GM12864 (cell line): ENCODE measurements around the gene FTSJ3.
"Not testable (repeated sequence)": the region's sequence is repeated elsewhere in the genome, so short reads cannot be mapped to it uniquely, and the experiment has no call there.

ENCODE experiments used
- DNase-seq: peaks from one replicate; pipeline ENCODE4 v3.0.0-alpha.2; 2011; ENCODE audit warnings: low read depth
- H3K4me3 ChIP-seq: 2 replicates; pipeline ENCODE4 v1.5.1; 2011; ENCODE audit warnings: mild to moderate bottlenecking, low read depth, low read length, control low read depth
- CTCF ChIP-seq: IDR thresholded peaks from 2 replicates; pipeline ENCODE4 v1.5.1; 2011; ENCODE audit warnings: low read depth, mild to moderate bottlenecking, moderate library complexity, low read length, control low read depth, inconsistent platforms; ENCODE audit errors: missing control alignments

FTSJ3 gene, protein sequence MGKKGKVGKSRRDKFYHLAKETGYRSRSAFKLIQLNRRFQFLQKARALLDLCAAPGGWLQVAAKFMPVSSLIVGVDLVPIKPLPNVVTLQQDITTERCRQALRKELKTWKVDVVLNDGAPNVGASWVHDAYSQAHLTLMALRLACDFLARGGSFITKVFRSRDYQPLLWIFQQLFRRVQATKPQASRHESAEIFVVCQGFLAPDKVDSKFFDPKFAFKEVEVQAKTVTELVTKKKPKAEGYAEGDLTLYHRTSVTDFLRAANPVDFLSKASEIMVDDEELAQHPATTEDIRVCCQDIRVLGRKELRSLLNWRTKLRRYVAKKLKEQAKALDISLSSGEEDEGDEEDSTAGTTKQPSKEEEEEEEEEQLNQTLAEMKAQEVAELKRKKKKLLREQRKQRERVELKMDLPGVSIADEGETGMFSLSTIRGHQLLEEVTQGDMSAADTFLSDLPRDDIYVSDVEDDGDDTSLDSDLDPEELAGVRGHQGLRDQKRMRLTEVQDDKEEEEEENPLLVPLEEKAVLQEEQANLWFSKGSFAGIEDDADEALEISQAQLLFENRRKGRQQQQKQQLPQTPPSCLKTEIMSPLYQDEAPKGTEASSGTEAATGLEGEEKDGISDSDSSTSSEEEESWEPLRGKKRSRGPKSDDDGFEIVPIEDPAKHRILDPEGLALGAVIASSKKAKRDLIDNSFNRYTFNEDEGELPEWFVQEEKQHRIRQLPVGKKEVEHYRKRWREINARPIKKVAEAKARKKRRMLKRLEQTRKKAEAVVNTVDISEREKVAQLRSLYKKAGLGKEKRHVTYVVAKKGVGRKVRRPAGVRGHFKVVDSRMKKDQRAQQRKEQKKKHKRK

DNA sequence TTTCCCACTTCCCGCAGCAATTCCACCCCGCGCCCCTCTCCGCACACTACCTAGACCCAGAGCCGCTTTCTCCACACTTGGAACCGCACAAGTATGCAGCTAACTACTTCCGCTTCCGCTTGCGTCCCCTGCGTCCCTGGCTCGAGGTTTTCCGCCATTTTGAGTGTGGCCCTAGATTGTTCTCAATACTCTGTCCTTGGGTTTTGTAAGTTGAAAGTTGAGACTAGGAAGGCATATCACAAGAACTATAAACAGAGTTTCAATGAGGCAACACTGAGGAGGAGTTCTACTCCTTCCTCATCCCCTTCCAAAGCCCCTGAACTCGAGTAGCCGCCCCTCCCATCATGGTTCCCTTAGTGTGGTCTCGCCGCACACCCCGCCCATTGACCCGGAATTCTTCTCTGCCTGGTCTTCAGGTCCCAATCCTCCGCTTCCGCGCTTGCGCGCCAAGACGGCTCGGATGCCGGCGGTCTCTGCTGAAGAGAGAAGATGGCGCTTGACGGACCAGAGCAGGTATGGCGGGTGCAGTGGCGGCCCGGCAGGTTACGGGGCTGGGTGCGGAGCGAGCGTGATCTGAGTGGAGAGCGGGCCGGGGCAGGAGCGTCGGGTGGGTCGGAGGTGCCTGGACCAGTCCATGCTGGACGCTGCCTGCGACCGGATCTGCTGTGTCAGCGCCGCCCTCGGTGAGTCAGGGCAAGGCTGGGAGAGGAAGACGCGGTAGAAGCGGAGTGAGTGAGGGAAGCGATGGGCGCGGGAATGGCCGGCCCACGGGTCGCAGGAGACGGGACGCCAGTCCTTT is at the start of gene FTSJ3, which contains the start of gene PSMC5:
Gene FTSJ3, minus strand, starts transcription at position 662 of the 799 bp plus-strand sequence. CDS start 761 bp downstream, outside the sequence.
Gene PSMC5, plus strand, starts transcription at position 430 of the 799 bp plus-strand sequence. Its CDS starts 60 bp downstream, at position 490.
- H3K4me3 ChIP-seq: peak within 1 kb of the TSS; percentile 96
- TF ChIP-seq CTCF: peak; percentile 79
- peak; percentile 89 for DNase-seq

DNA sequence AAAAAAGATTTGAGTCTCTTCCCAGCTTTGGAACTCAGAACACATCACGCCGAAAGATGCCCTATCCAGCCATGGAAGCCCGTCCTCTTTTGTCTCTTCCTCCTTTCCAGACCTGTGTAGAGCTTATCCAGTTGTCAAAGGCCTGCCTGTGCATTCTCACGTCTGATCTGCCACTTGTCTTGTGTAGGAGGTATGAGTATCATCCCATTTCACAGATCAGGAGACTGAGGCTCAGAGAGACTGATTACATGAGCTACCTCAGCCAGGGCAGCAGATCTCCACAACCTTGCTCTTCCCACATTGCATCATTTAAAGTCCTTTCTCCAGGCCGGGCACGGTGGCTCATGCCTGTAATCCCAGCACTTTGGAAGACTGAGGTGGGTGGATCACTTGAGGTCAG is 47.2 kb upstream of the FTSJ3 start:
- H3K4me3 ChIP-seq: not testable (repeated sequence)

GRCh38 chr17:63874061-63874626 is 46.7 kb upstream of the FTSJ3 start:
- not testable (repeated sequence) for DNase-seq, H3K4me3 ChIP-seq
- TF ChIP-seq CTCF: peak; percentile 11

More for the DNA sequence above, 47.2 kb upstream of the FTSJ3 start:
- DNase-seq: not testable (repeated sequence)

GRCh38 chr17:63873577-63873976 is 46.1 kb upstream of the FTSJ3 start, which contains the start of gene CSH2:
Gene CSH2, minus strand, starts transcription at chr17:63873677. Its CDS starts 63 bp downstream, at chr17:63873614.
- H3K4me3 ChIP-seq, DNase-seq: not testable (repeated sequence)

DNA sequence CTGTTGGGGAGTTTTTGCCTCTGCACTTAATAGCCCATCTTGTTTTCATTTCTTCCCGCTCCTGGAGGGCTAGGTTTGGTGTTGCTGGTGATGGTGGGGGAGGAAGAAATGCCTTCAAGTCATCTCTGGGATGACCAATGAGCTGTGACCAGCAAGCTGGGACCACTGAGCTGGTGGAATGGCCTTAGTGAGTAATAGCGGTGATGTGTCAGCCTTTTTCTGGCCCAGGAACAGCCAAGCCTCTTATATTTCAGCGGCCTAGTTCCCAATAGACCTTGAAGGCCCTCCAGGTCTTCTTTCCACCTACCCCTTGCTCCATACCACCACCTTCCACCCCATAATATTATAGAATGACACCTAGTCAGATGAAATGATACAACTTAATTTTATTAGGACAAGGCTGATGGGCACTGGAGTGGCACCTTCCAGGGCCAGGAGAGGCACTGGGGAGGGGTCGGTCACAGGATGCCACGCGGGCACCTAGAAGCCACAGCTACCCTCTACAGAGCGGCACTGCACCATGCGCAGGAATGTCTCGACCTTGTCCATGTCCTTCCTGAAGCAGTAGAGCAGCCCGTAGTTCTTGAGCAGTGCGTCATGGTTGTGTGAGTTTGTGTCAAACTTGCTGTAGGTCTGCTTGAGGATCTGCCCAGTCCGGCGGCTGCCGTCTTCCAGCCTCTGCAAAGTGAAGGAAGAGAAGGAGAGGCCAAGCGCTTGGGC is 44.3 kb upstream of the FTSJ3 start:
- not testable (repeated sequence) for DNase-seq, H3K4me3 ChIP-seq

DNA sequence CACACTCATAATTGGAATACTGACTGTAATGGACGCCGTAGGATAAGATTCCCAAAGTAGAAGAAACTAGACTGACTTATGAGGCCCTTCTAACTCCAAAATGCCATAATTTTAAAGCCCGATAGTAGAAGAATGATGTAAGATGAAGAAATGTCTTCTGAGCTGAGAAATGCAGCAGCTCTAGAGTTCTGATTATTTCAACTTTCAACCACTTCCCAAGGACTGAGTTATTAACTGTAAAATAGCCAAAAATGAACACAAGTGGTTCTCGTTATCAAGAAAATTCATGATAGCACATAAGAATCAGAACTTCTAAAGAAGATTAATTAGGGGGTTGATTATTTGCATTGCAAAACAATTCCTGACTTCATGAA is 42.8 kb upstream of the FTSJ3 start:
- not testable (repeated sequence) for H3K4me3 ChIP-seq, DNase-seq

DNA sequence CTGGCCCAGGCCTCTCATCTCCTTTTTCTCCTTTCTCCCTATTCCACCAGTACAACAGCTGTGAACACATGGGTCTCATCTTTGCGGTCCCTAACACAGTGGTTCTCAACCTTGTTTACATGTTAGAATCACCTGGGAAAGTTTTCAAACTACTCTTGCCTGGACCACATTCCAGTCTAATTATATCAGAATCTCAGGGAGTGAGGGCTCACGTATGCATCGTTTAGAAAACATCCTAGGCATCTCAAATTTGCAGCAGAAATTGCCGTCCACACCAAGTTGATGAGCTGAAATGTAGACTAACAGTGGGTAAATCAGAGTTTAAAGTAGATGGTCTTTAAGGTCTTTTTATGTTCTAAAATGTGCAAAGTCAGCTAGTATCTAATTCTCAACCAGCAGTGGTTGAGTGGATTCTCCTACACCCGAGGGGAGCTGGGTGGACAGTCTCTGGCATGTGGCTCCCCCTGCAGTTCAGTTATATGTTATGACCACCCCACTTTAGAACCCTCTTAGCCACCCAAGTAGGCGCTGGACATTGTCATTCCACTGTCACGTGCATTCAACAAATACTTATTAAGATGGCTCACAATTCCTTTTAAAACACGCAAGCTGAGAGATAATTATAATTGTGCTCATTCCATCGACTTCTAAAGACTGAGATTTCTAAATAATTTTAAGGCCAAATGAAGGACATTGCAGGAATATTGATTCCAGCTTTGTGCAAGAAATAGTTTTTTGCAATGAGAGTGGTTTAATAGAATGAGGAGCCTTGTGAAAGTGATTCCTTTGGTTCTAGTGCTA is 42.2 kb upstream of the FTSJ3 start:
- TF ChIP-seq CTCF: peak; percentile 26
- not testable (repeated sequence) for H3K4me3 ChIP-seq, DNase-seq

DNA sequence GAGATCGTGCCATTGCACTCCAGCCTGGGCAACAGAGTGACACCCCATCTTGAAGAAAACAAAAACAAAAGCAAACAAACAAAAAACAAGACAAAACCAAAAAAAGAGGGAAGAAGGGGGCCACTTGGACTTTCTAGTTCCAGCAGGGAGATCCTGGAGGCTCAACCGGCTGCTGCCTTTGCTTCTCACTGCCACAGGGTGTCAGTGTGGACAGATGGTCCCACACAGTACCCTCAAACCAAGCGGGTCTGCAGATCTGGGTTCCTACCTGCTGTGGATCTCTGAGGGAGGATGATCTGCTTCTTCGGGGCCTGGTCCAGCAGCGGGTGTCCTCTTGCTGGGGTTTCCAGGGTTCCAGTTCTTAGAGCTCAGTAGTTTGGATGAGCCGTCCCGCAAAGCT is 39.2 kb upstream of the FTSJ3 start:
- not testable (repeated sequence) for DNase-seq
- TF ChIP-seq CTCF: peak; percentile 24

More for the DNA sequence above, 39.2 kb upstream of the FTSJ3 start:
- not testable (repeated sequence) for H3K4me3 ChIP-seq
